K562 (cell line): ENCODE data around the gene SETD7. TPM values are rescaled to one million over a fixed set of nuclear protein-coding genes. Genes with fewer than 3 reads are reported as not detected.
A peak's percentile ranks its signal among the peaks of the same experiment; 100 is the strongest.

Experiments
- L3MBTL2 ChIP-seq: fragments of 450-650 bp; IDR thresholded peaks from 2 replicates; pipeline ENCODE4 v1.6.1; 2016; ENCODE audit warnings: mild to moderate bottlenecking, moderate library complexity
- MYNN ChIP-seq, 2 experiments: sonication (generic); formaldehyde crosslinking in 1 of 2; IDR thresholded peaks; 2 replicates each; pipeline versions ENCODE4 v1.5.0 to v1.6.1; 2016 to 2020; ENCODE audit warnings: antibody characterized with exemption in 1 of 2, missing genetic modification reagents in 1 of 2
- NCOA1 ChIP-seq: fragments of 450-650 bp; IDR thresholded peaks from 2 replicates; pipeline ENCODE4 v1.6.1; 2016; ENCODE audit warnings: low read depth
- SIN3A ChIP-seq, 2 experiments: fragments of 150-350 bp in 1 of 2; IDR thresholded peaks; 2 replicates each; pipeline ENCODE4 v1.6.1; 2011 to 2016; ENCODE audit warnings: borderline replicate concordance in 2 of 2, low read depth in 2 of 2, low read length in 2 of 2, mild to moderate bottlenecking in 2 of 2, moderate library complexity in 2 of 2; ENCODE audit not compliant: control insufficient read depth in 1 of 2
- TGIF2 ChIP-seq: sonication (generic); formaldehyde crosslinking; IDR thresholded peaks from 2 replicates; pipeline ENCODE4 v1.8.1; 2022; ENCODE audit warnings: mild to moderate bottlenecking, missing genetic modification reagents, moderate library complexity
- polyA plus RNA-seq, 8 experiments: library from polyadenylated mRNA; depleted of rRNA in 4 of 8; stranded (reverse) in 5 of 8; unstranded in 3 of 8; fragments of >200 nt; fragmentation: Nextera tagmentation in 2 of 8; fragmentation: Illumina TruSeq in 1 of 8; extraction: Ambion mirVana in 2 of 8; extraction: Trizol in 1 of 8; gene quantifications; 2 replicates each; pipeline versions ENCODE4 v1.2.1 to v1.2.3, GENCODE V29; 2011 to 2014; ENCODE audit warnings: inconsistent platforms in 1 of 8, missing spikeins in 1 of 8
- total RNA-seq, 7 experiments: library from RNA; depleted of rRNA in 6 of 7; stranded (reverse); fragments of >200 nt in 6 of 7; fragmentation: Illumina TruSeq in 2 of 7; extraction: Trizol in 2 of 7; gene quantifications; 2 replicates each; pipeline versions ENCODE4 v1.2.1 to v1.2.3, GENCODE V29; 2011 to 2021; ENCODE audit warnings: low replicate concordance in 1 of 7
- TF ChIP-seq, protein P1 (sequence below): sonication (generic); formaldehyde crosslinking; IDR thresholded peaks from 2 replicates; pipeline ENCODE4 v1.8.0; 2022; ENCODE audit warnings: mild to moderate bottlenecking, missing genetic modification reagents
- TF ChIP-seq, protein P2 (sequence below): sonication (generic); IDR thresholded peaks from 2 replicates; pipeline ENCODE4 v1.6.1; 2016
- TF ChIP-seq, protein P3 (sequence below), 3 experiments: fragments of 200-800 bp in 1 of 3; fragments of 250-450 bp in 1 of 3; fragments of 450-650 bp in 1 of 3; sonication (Bioruptor Pico) in 1 of 3; sonication (Bioruptor generic) in 1 of 3; formaldehyde crosslinking in 1 of 3; IDR thresholded peaks; 2 replicates each; pipeline versions ENCODE4 v1.6.1 to v1.8.0; 2016 to 2022; ENCODE audit warnings: mild to moderate bottlenecking in 2 of 3, missing genetic modification characterization in 2 of 3, missing compliant biosample characterization in 1 of 3, moderate library complexity in 1 of 3

Gene SETD7
- total and polyA plus RNA-seq, 9 of the 15 experiments (the other 6 are each of a cell fraction or from before 2014, with no cell fraction given), result 0.37 to 2.4 (median 1.7) TPM

DNA sequence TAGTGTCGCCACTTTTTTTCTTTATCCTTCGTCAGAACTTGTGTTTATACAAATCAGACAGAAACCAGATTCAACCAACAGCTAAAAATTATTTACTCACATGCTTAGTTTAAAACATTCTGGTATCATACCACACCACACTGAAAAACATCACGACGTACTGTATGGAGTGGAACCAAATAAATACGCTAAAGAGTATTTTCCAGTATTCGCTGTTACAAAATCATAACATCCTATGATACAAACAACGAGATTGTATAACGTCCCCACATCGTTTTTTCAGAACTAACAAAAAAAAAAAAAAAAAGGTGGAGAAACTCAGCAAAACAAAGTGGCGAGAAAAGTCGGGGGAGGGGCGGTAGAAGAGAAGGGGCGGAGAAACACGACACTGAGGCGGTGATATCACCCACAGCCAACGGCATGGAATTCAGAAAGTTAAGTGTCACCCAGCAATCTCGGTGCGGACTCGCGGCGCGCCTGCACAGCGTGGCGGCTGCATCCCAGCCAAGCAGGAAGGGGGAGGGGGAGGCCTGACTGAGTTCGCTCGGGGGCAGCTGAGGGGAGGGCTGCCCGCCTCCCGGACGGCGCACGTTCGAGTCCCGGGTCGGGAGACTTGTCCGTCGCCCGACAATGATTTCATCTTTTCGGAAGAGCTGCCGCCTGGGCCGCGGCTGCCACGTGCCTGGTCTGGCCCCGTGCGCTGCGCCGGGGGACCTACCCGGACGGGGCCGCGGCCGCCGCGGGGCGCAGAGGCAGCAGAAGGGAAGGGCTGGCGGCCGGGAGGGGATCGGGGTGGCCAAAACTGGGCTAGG is 920 bp downstream of the SETD7 start (continued):
- peak; percentile 90 for TF ChIP-seq L3MBTL2
- TF ChIP-seq SIN3A (IDR thresholded peaks at IDR 0.05; ENCODE audit: borderline replicate concordance in 2 of 2, control insufficient read depth in 1 of 2, low read depth in 2 of 2, low read length in 2 of 2), result no peak
- no peak for TF ChIP-seq TGIF2 (CRISPR knock-in tag)
- TF ChIP-seq MYNN (IDR thresholded peaks at IDR 0.05), result no peak
- TF ChIP-seq MYNN (CRISPR knock-in tag; IDR thresholded peaks at IDR 0.05), result no peak
- TF ChIP-seq, protein P1, sequence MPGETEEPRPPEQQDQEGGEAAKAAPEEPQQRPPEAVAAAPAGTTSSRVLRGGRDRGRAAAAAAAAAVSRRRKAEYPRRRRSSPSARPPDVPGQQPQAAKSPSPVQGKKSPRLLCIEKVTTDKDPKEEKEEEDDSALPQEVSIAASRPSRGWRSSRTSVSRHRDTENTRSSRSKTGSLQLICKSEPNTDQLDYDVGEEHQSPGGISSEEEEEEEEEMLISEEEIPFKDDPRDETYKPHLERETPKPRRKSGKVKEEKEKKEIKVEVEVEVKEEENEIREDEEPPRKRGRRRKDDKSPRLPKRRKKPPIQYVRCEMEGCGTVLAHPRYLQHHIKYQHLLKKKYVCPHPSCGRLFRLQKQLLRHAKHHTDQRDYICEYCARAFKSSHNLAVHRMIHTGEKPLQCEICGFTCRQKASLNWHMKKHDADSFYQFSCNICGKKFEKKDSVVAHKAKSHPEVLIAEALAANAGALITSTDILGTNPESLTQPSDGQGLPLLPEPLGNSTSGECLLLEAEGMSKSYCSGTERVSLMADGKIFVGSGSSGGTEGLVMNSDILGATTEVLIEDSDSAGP (CRISPR knock-in tag), result no peak
- TF ChIP-seq, protein P2, sequence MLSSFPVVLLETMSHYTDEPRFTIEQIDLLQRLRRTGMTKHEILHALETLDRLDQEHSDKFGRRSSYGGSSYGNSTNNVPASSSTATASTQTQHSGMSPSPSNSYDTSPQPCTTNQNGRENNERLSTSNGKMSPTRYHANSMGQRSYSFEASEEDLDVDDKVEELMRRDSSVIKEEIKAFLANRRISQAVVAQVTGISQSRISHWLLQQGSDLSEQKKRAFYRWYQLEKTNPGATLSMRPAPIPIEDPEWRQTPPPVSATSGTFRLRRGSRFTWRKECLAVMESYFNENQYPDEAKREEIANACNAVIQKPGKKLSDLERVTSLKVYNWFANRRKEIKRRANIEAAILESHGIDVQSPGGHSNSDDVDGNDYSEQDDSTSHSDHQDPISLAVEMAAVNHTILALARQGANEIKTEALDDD, result no peak
- TF ChIP-seq, protein P3, sequence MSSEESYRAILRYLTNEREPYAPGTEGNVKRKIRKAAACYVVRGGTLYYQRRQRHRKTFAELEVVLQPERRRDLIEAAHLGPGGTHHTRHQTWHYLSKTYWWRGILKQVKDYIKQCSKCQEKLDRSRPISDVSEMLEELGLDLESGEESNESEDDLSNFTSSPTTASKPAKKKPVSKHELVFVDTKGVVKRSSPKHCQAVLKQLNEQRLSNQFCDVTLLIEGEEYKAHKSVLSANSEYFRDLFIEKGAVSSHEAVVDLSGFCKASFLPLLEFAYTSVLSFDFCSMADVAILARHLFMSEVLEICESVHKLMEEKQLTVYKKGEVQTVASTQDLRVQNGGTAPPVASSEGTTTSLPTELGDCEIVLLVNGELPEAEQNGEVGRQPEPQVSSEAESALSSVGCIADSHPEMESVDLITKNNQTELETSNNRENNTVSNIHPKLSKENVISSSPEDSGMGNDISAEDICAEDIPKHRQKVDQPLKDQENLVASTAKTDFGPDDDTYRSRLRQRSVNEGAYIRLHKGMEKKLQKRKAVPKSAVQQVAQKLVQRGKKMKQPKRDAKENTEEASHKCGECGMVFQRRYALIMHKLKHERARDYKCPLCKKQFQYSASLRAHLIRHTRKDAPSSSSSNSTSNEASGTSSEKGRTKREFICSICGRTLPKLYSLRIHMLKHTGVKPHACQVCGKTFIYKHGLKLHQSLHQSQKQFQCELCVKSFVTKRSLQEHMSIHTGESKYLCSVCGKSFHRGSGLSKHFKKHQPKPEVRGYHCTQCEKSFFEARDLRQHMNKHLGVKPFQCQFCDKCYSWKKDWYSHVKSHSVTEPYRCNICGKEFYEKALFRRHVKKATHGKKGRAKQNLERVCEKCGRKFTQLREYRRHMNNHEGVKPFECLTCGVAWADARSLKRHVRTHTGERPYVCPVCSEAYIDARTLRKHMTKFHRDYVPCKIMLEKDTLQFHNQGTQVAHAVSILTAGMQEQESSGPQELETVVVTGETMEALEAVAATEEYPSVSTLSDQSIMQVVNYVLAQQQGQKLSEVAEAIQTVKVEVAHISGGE (CRISPR knock-in tag; IDR thresholded peaks at IDR 0.05), result no peak
- TF ChIP-seq NCOA1, result no peak
